RWPE2 (cell line): ENCODE results near the gene RPL23.

Source experiments
- ATAC-seq: fragments of 200-7000 bp; cut with Tn5 transposase; 3 replicates; pipeline ENCODE4 v1.9.1; 2021; ENCODE audit warnings: low read depth
- DNase-seq: peaks from one replicate; pipeline ENCODE4 v3.0.0-alpha.2; 2020; ENCODE audit warnings: low spot score
- H3K27ac ChIP-seq: fragments of 450-650 bp; 2 replicates; pipeline ENCODE4 v1.5.1; 2017; ENCODE audit warnings: mild to moderate bottlenecking; ENCODE audit not compliant: poor library complexity, severe bottlenecking
- H3K27me3 ChIP-seq: fragments of 250-450 bp; sonication (Bioruptor Pico); 2 replicates; pipeline ENCODE4 v1.5.1; 2021; ENCODE audit warnings: mild to moderate bottlenecking, moderate library complexity; ENCODE audit not compliant: insufficient read depth, poor library complexity, severe bottlenecking
- H3K36me3 ChIP-seq: fragments of 250-450 bp; sonication (Bioruptor Pico); 2 replicates; pipeline ENCODE4 v1.5.1; 2020; ENCODE audit warnings: low read depth, mild to moderate bottlenecking, moderate library complexity
- H3K4me1 ChIP-seq: fragments of 250-450 bp; sonication (Bioruptor Pico); 2 replicates; pipeline ENCODE4 v1.5.1; 2021; ENCODE audit warnings: mild to moderate bottlenecking, moderate library complexity; ENCODE audit not compliant: insufficient read depth, poor library complexity, severe bottlenecking
- H3K4me3 ChIP-seq: fragments of 250-450 bp; sonication (Bioruptor Pico); 2 replicates; pipeline ENCODE4 v1.5.1; 2021; ENCODE audit warnings: mild to moderate bottlenecking, moderate library complexity; ENCODE audit not compliant: severe bottlenecking
- H3K9me3 ChIP-seq: fragments of 250-450 bp; sonication (Bioruptor Pico); 2 replicates; pipeline ENCODE4 v1.5.1; 2021; ENCODE audit warnings: mild to moderate bottlenecking, moderate library complexity; ENCODE audit not compliant: severe bottlenecking
- TF ChIP-seq, protein P1 (sequence below): fragments of 450-650 bp; IDR thresholded peaks from one replicate; pipeline ENCODE4 v1.5.1; 2017; ENCODE audit warnings: mild to moderate bottlenecking, moderate library complexity; ENCODE audit not compliant: poor library complexity, severe bottlenecking

The RPL23 gene

DNA sequence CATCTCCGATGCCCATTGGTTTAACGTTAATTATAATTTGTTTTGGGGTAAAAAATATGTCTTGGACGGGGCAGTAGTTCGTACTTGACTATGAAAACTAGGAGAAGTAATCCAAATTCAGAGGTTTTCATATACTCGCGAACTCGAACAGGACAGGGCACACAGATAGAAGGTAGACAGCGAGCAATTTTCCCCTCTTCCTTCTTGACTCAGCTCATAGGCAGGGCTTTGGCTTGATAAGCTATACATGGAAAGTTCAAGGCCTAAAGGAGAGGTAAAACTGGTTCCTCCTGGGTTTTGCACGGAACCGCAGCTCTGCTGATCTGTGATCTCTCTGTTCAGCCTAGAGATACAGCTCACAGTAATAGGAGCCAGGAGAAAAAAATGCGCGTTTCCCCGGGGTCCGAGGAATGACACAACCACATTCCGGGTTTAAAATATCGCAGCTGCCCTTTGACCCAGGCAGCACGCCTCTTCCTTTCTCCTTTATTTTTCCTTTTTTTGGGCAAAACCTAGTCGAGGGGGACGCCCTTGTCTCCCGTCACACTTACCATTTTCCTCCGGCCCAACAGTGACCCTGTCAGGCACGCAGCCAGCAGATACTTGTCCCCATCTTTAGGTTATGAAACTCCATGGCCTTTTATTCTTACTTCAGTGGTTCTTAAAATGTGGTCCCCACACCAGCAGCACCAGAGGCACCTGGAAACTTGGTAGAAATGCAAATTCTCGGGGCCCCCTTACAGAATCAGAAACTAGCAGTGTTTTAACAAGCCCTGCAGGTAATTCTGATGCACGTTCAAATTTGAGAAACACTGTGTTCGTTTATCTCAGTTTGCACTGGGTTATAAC is 14.7 kb upstream of the RPL23 start:
- DNase-seq (no peak), ATAC-seq (no peak)
- Histone ChIP-seq H3K4me3 (peak overlapping the region; percentile 95), H3K36me3 (peaks cover 12% of the 10 kb centered on the region), H3K9me3 (no peaks in the 10 kb centered on the region), H3K27me3 (no peaks in the 10 kb centered on the region), H3K27ac (peak overlapping the region; percentile 98), H3K4me1 (peaks cover 22% of the 10 kb centered on the region)
- TF ChIP-seq, protein P1, sequence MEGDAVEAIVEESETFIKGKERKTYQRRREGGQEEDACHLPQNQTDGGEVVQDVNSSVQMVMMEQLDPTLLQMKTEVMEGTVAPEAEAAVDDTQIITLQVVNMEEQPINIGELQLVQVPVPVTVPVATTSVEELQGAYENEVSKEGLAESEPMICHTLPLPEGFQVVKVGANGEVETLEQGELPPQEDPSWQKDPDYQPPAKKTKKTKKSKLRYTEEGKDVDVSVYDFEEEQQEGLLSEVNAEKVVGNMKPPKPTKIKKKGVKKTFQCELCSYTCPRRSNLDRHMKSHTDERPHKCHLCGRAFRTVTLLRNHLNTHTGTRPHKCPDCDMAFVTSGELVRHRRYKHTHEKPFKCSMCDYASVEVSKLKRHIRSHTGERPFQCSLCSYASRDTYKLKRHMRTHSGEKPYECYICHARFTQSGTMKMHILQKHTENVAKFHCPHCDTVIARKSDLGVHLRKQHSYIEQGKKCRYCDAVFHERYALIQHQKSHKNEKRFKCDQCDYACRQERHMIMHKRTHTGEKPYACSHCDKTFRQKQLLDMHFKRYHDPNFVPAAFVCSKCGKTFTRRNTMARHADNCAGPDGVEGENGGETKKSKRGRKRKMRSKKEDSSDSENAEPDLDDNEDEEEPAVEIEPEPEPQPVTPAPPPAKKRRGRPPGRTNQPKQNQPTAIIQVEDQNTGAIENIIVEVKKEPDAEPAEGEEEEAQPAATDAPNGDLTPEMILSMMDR: no peak

DNA sequence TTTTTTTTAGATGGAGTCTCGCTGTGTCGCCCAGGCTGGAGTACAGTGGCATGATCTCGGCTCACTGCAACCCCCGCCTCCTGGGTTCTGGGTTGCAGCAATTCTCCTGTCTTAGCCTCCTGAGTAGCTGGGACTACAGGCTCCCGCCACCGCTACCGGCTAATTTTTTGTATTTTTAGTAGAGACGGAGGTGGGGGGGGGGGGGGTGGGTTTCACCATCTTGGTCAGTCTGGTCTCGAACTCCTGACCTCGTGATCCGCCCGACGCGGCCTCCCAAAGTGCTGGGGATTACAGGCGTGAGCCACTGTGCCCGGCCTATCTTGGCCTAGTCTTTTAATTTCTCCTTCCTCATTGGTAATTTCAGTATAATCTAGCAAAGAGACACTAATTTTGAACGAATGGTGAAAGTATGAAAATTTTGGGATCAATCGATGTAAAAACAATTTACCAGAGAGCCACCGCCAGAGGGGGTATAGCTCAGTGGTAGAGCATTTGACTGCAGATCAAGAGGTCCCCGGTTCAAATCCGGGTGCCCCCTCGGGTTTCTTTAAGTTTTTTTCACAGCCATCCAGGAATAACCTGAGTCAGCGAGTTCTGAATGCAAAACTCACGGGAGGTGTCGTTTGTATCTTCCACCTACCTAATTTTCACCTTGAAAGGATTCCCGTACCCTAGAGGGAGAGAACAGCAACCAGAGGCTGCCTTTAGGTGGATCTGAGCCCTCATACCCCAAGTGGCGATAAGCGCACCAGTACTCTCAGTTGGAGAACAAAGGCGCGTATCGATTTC is 13.9 kb upstream of the RPL23 start:
- ATAC-seq: no peak
- H3K27me3 ChIP-seq: no peaks in the 10 kb centered on the region
- peaks cover 19% of the 10 kb centered on the region for H3K4me1 ChIP-seq
- H3K36me3 ChIP-seq: peaks cover 6% of the 10 kb centered on the region
- no peaks in the 10 kb centered on the region for H3K9me3 ChIP-seq
- H3K27ac ChIP-seq: peak overlapping the region; percentile 98
- TF ChIP-seq, protein P1: no peak
- no peak for DNase-seq
- no peak overlapping the region for H3K4me3 ChIP-seq

DNA sequence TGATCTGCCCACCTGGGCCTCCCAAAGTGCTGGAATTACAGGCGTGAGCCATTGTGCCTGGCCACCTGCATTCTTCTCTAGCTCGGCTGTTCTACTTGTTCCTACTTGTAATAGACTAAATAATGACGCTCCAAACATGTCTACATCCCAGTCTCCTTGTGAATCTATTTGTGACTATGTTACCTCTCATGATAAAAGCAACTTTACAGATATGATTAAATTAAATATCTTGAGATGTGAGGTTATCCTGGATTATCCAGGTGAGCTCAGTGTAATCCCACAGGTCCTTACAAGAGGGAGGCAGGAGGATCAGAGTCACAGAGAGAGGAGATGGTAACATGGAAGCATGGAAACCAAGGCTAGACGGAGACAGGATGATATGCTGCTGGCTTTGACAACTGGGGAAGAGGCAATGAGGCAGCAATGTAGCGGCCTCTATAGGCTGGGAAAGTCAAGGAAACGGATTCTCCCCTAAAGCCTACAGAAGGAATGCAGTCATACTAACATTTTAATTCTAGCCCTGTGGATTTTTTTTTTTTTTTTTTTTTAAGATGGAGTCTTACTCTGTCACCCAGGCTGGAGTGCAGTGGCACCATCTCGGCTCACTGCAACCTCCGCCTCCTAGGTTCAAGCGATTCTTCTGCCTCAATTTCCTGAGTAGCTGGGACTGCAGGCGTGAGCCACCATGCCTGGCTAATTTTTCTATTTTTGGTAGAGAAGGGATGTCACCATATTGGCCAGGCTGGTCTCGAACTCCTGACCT is 11.3 kb upstream of the RPL23 start:
- Histone ChIP-seq H3K36me3 (no peaks in the 10 kb centered on the region), H3K4me1 (peaks cover 12% of the 10 kb centered on the region), H3K4me3 (no peak overlapping the region), H3K27me3 (no peaks in the 10 kb centered on the region), H3K27ac (peak overlapping the region; percentile 87), H3K9me3 (no peaks in the 10 kb centered on the region)
- DNase-seq: no peak
- TF ChIP-seq, protein P1: peak; percentile 45
- ATAC-seq: no peak

DNA sequence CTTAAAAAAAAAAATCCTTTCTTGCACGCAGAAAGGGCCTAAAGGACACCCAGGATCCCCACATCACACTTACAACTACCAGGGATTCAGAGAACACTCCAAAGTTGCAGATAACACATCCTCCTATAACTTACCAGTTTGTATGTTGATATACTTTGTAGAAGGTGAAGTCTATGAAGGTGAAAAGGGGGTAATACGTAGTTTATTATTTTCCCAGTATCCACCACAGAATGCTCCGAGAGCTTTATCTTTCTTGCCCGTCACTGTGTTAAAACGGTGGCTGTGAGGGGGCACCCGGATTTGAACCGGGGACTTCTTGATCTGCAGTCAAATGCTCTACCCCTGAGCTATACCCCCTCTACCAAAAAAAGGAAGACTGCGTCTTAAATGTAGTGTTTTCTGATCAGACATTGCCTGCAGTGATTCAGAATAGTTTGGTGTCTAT is 7.9 kb upstream of the RPL23 start:
- no peaks in the 10 kb centered on the region for H3K9me3 ChIP-seq
- no peak; the same call in 2 of the 3 replicates for ATAC-seq

More for the DNA sequence above, 7.9 kb upstream of the RPL23 start:
- no peaks in the 10 kb centered on the region for H3K36me3 ChIP-seq
- TF ChIP-seq, protein P1: no peak
- peaks cover 12% of the 10 kb centered on the region for H3K4me1 ChIP-seq
- DNase-seq: no peak
- H3K4me3 ChIP-seq: no peak overlapping the region
- no peaks in the 10 kb centered on the region for H3K27me3 ChIP-seq
- no peak overlapping the region for H3K27ac ChIP-seq
